HPDE6-E6E7 (cell line): ENCODE results near the gene STAM.
"Not testable (repeated sequence)": the region's sequence is repeated elsewhere in the genome, so short reads cannot be mapped to it uniquely, and the experiment has no call there.

Source experiments
- DNase-seq: peaks from one replicate; pipeline ENCODE4 v3.0.0; 2011; ENCODE audit warnings: missing footprints; ENCODE audit errors: extremely low spot score

Gene STAM

DNA sequence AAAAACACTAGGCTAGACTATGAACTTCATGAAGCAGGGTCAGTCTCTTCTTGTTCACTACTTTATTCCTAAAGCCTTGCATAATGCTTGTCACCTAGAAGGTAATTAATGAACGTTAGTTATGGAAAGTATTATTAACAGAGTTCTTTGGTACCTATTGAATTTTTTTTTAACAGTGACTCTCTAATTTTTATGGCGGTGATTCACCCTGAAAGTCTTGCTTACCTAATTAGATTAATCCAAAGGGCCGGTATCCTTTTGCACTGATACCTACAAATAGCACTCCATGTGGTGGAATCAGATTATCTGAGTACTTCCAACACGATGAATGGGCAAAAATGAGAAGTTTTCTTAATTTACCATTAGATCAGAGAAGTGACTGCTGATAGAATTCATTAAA is 31.7 kb downstream of the STAM start:
- no peak for DNase-seq

DNA sequence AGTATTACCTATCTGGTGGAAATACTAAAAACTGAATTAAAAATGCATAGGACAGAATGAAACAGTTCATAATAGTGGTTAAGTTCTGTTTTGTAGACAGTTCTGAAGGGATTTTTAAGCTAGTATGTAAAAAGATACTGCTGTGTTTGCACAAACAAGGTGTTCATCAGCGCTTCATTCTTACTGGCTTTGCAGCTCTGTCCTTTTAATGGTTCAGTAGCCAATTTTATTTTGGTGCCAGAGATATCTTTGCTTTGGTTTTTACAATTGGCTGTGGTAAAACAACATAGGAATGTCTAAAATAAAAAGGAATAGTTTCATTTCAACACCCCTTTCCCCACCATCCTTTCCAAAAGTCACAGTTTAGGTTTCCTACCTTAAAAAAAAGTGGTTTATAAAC is 33.0 kb downstream of the STAM start:
- DNase-seq: no peak

DNA sequence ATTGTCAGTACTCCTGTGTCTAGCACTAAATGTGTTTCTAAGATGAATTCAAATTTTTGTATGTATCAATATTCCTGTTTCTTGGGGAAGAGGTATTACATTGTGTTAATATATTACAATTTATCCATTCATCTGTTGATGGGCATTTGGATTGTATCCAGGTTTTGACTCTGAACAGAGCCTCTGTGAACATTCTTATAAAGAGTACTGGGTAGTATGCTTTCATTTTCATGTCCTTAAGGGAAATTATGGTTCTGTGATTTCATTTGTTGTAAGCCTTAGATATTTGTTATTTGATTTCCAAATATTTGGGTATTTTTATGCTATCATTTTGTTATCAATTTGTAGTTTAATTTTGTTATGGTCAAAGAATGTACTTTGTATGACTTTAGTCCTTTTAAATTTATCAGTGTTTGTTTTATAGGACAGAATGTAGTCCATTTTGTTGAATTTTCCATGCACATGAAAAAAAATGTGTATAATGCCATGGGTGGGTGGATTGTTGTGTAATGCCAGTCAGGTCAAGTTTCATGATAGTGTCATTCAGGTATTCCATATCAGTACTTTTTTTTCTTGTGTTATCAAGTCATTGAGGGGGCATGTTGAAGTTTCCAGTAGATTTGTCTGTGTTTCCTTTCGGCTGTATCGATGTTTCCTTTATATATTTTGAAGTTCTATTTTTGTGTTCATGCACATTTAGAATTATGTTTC is 38.4 kb downstream of the STAM start:
- no peak for DNase-seq

DNA sequence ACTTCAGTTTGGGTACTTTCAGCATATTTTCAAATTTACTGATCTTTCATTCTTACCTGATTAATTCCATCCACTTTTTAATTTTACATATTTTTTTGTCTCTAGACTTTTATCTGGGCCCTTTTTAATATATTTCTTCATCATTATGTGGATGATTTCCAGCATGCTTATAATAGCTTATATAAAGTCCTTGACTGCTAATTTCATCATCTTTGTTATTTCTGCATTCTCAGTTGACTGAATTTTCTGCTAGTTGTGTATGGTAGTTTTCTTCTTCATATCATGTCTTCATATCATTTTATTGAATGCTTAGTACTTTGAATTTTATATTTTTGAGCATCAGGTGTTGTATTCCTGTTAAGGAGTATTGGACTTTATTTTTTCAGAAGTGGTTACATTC is 39.6 kb downstream of the STAM start:
- DNase-seq: no peak

DNA sequence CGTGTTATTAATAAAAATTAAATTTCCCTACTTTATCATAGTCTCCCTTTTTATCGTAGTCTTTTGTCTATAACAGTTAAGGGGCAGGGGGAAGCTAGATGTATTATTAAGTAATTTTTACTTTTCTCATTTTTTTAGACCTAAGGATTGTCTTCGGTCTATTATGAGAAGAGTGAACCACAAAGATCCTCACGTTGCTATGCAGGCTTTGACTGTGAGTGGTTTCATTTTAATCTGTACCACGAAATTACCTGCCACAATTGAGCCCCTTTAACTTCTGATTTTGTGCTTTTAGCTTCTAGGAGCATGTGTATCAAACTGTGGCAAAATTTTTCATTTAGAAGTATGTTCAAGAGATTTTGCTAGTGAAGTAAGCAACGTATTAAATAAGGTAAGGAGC is 40.6 kb downstream of the STAM start:
- DNase-seq: no peak

DNA sequence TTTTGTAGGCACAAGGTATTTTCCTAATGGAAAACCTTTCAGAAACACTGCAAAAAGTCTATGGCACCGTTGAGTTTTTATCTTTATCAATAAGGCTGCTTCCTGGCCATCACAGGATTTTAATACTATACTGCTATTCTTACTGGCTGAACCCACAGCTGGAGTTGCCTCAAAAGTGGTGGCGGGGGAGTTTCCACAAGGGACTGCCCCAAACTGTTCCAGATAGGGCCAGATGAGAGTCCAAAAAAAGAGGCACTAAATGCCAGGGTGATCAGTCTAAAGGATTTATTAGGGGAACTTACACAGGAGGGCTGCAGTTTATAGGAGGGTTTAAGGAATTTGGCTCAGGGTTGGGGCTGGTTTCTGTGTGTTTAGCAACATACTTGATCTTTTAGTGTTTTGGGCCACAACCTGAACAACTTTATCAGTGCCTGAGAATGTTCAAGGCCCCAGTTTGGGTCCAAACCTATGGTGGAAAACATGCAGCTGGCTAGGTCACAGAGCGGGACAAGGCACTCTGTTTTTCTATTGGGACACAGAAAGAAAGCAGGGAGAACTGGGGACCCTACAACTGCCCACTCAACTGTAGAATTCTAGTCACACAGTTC is 41.4 kb downstream of the STAM start:
- no peak for DNase-seq

DNA sequence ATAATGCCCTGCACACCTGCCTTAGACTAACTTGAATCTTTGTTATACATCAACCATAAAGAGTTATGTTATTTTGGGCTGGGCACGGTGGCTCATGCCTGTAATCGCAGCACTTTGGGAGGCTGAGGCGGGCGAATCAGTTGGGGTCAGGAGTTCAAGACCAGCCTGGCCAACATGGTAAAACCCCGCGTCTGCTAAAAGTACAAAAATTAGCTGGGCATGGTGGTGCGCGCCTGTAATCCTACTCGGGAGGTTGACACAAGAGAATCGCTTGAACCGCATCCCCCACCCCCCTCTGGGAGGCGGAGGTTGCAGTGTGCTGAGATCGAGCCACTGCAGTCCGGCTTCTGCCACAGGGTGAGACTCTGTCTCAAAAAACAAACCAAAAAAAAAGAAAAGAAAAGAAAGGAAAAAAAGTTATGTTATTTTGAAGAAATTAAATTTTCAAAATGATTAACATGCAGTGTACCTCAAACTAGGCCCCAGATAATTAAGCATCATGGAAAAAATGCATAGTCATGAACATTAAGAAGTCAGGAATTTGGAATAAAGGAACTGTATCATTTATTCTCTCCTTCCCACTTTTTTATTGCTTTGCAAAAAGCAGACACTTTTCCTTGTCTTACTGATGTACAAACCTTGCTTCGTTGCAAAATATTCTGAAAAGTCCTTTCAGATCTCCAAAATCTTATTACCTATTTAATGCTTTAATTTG is 43.3 kb downstream of the STAM start:
- no peak for DNase-seq

DNA sequence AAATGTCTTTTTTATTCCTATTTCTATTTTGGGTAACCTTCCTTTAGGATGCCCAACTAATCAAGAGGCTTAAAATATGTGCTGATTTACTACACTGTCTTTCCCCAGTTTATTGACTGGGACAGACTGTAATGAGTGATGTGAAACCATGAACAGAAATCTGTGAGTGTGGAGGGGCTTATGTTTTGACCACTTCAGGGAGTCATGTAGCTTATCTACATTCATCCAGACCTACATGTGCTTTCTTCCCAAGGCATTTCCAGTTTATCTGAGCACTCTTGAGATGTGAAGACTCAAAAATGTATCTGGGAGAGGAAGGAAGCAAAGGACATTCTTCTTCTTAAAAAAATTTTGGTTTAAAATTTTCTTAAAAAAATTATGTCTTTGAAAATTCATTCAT is 45.2 kb downstream of the STAM start:
- DNase-seq: no peak

DNA sequence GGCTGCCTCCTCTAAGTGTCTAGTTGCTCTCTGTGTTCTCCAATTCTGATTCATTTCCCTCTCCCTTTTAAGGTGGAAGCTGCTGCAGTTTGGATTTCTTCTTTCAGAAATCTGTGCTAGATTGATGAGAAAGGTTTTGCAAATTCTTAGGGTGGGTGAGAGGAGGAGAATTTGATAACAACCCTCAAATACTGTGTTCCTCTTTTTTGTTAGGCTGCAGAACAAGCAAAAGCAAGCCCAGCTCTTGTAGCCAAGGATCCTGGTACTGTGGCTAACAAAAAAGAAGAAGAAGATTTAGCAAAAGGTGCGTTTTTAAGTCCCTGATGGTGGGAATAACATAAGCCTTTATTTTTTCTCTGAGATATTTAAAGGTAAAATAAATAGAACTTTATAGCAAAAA is 49.1 kb downstream of the STAM start:
- no peak for DNase-seq

DNA sequence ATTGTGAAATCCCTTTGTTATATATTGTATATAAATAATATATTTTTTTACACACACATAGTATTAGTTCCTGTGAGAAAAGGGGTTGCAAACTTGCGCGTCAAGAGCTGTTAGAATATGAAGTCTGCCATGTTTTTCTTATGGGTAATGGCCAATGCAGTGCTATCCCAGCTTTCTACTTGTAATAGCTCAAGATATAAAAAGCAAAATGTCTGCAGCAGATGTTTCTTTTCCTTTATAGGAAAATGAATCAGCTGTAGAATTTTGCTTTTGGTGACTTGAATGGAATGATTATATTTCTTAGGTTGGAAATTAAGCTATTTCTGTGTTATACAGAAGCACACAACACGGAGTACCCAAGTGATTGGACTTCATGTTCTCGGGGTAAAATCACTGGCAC is 54.7 kb downstream of the STAM start:
- DNase-seq: no peak

DNA sequence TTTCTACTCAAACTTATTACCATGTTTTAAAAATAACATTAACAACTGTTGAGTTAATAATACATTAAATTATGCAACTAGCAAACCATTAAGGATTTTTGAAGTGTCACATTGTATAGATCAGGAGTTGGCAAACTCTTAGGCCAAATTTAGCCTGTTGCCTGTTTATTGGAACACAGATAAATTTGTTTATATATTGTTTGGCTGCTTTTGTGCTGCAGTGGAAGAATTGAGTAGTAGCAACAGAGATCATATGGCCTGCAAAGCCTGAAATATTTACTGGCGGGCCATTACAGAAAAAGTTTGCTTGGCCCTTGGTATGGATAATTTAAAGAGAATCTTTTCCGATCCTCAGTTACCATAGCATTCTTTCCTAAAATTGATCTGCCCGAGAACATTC is 57.4 kb downstream of the STAM start:
- no peak for DNase-seq

DNA sequence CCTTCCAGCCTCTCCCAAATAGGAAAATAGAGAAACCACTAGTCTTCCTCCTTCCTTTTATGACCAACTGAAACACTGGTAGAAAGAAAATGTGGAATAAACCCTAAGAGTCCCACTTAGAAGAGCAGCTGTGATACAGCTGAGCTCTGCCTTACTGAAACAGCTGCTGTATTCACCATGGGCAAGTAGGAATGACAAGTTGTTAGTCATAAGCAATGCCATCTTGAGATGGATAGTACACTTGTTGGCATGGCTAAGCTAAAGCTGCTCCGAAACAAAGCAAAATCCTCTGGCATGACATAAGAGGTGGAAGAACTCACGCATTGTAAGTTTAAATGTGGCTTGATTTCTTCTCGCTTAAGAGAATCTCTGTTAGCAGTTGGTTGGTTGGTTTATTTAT is 59.8 kb downstream of the STAM start:
- no peak for DNase-seq

DNA sequence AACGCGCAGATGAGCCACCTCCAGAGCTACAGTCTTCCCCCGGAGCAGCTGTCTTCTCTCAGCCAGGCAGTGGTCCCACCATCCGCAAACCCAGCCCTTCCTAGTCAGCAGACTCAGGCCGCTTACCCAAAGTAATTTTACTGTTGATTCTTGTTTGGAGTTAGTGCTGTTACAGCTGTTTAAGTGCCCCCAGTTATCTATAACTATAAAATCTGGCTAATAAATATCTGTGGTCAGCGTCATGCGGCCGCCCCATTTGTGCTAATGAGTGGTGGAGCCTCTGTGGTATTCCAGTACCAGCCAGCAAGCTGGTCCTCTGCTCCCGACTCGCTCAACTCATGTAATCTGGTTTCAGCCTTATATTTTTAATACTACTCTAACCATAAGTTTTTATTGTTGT is 64.9 kb downstream of the STAM start:
- DNase-seq: no peak

DNA sequence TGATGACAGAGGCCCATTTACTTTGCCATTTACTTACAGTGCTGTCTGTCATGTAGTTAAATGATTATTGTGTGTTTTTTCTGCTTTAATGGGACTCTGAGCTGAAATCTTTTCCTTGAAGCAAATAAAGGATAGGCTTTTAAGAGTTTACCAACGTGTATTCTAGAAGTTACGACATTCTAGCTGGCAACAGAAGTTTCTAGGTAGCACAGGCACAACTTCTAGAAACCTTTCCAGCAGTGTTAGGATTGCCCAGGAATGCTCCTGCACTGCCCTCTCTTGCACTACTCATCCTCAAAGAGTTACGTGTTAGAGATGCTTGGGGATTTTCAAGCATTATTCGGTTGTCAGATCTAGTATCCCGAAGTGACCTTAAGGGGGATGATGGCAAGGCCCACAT is 65.5 kb downstream of the STAM start:
- no peak for DNase-seq

DNA sequence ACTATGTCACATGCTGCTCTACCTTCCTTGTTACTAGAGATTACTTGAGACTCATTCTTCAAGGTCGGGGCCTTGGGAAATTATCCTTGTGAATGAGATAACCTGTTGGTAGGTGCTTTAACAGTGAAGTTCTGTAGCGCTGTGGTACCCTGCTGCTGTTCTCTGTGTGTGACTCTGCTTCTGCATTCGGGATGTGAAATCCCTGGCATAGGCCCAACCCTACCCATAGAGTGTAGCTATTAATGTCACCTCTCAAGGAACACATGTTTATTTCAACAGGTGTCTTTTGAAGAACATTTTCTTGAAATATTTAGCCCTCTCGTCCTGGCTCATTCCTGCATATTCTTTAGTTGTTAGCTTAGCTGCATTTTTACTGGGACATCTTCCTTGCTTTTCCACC is 66.2 kb downstream of the STAM start:
- DNase-seq: no peak

DNA sequence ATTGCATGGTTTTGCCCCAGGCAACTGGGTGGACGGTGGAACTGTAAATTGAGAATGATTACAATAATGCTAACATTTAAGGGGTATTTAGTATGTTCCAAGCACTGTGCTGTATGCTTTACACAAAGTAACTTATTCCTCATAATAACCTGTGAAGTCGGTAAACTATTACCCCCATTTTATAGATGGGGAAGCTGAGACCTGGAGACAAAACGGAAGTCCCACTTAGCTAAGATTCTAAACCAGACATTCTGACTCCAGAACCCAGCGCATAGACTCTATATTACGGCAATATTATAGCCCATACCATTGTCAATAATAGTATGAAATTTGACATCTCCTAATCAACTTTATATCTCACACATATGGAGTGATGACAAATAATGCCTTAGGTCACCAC is 68.1 kb downstream of the STAM start:
- DNase-seq: no peak

DNA sequence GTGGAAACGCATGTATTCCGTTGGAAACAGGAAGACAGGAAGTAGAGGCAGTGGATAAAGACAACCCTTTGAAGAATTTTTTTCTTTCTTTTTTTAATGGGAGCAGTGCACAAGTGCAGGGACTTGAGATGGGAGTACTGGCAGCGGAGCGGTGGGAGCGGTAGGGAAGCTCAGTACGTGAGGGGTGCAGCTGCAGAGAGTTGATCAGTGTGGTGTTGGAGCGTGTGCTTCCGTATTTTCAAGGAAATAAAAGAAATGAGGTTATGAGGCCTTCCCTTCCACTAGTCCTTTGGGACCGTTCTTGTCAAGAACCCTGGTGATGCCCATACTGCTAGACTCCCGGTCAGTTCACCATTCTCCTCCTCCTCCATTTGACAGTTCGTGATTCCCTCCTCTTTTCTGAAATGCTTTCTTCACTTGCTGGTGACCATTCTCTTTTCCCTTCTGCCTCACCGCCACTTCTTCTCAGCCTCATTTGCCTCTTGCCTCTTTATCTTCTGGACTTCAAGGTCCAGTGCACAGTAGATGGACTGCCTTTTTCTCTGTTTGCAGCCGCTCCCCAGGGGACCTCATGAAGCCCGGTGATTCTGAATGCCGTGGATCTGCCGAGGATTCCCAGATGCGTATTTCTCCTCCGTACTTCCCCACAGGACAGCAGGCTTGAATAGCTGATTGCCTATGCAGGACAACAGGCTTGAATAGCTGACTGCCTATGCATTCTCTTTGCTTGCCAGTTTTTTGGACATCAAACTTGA is 68.9 kb downstream of the STAM start:
- DNase-seq: no peak

DNA sequence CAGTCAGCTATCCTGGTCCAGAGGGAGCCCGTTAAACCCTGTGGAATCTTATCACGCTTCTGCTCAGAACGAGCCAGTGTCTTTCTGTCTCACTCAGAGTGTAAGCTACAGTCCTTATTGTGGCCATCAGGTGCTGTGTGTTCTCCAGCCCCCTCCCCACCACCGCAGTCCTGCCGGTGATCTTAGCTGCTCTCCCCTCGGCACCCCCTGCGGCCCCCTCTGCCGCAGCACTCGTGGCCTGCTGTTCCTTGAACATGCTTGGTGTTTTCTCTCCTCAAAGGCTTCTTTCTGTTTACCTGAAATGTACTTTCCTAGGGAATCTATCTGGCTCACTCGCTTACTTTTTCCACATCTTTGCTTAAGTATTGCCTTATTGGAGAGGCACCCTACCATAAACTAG is 69.8 kb downstream of the STAM start:
- DNase-seq: no peak

DNA sequence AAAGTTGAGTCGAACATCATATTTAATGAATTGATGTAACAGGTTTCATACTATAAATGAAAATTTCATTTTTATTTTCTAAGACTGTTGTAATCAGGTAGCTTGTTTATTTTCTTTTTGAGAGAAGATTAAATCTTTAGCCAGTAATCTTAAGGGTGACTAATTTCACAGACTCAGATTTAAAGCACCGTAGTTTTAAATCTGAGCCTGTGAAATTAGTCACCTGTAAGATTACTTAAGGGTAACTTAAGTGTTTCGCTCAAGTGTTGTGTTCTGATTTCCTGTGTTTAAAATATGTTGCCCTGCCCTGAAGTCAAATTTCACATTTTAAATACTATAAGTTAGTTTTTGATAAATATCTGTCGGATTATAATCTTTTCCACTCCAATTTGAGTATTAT is 72.2 kb downstream of the STAM start:
- DNase-seq: no peak

DNA sequence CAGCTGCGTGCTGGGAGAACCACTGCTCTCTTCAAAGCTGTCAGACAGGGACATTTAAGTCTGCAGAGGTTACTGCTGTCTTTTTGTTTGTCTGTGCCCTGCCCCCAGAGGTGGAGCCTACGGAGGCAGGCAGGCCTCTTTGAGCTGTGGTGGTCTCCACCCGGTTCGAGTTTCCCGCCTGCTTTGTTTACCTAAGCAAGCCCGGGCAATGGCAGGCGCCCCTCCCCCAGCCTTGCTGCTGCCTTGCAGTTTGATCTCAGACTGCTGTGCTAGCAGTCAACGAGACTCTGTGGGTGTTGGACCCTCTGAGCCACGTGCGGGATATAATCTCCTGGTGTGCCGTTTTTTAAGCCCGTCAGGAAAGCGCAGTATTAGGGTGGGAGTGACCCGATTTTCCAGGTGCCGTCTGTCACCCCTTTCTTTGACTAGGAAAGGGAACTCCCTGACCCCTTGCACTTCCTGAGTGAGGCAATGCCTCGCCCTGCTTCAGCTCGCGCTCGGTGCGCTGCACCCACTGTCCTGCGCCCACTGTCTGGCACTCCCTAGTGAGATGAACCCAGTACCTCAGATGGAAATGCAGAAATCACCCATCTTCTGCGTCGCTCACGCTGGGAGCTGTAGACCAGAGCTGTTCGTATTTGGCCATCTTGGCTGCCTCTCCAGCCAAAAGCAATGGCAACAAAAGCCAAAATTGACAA is 78.5 kb downstream of the STAM start:
- not testable (repeated sequence) for DNase-seq

DNA sequence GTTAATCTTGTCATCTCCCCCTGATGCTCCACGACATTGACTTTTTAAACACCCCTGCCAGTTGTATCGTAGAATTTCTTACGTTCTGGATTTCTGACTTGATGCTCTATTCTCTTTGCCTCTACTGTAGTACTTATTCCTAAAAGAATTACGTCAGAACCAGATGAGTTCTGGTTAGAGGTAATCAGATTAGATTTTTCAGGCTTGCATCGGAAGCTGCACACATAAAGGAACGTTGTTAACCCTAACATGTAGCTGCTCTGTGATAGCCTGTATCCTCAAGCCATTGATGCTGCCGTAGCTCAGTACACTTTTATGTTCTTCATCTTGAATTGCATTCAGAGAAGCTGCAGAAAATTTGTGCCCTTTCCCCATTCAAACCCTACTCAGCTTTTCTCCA is 81.8 kb downstream of the STAM start:
- DNase-seq: no peak

DNA sequence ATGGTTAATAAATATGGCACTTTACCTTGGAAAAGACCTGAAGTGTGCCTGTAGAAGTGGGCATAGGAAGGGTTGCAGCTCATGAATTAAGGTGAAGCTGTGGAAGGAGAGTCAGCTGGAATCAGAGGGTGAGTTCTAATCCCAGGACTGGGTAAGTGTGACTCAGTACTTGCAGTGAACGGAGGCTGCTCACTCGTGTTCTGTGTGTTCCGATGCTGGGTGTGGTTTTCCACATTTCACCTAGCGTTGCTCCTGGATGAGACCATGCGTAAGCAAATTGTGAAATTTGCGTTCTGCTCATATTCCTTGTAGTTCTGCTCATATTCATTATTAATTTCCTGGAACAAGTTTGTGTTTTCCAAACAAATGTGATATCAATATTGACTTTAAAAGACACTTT is 85.7 kb downstream of the STAM start:
- no peak for DNase-seq
